Measurements from ENCODE around the gene SF3B1. TPM values are rescaled to one million over a fixed set of nuclear protein-coding genes. Genes with fewer than 3 reads are reported as not detected.
A peak's percentile ranks its signal among the peaks of the same experiment; 100 is the strongest.

Gene SF3B1
- polyA plus RNA-seq, 3 donors: 105 to 494 (median 152) TPM

GRCh38 chr2:197356136-197356535 is 78.7 kb downstream of the SF3B1 start:
- Histone ChIP-seq H3K36me3 (replicated peaks in 1 of 2; ENCODE audit: control insufficient read depth in 1 of 2, insufficient read depth in 2 of 2, low read length in 2 of 2) (no peaks in the 10 kb centered on the region), H2AFZ (ENCODE audit: insufficient read depth, low read depth, low read length, poor library complexity, severe bottlenecking) (peak overlapping the region; percentile 38), H3K79me2 (ENCODE audit: insufficient read depth, low read length) (no peaks in the 10 kb centered on the region), H3K4me1 (ENCODE audit: control insufficient read depth in 1 of 2, insufficient read depth in 2 of 2, low read length in 2 of 2) (no peaks in the 10 kb centered on the region), H3K4me2 (replicated peaks; ENCODE audit: extremely low read depth, low read length, poor library complexity, severe bottlenecking) (no peak overlapping the region), H3K4me3 (replicated peaks in 1 of 3; ENCODE audit: low read depth in 2 of 3, low read length in 3 of 3) (no peak overlapping the region), H4K20me1 (ENCODE audit: insufficient read depth, low read length) (no peaks in the 10 kb centered on the region), H3K9me3 (replicated peaks in 1 of 2; ENCODE audit: control insufficient read depth in 1 of 2, insufficient read depth in 1 of 2, low read length in 2 of 2) (no peaks in the 10 kb centered on the region), H3K9ac (ENCODE audit: insufficient read depth, low read length, poor library complexity, severe bottlenecking) (no peak overlapping the region), H3K27me3 (ENCODE audit: control insufficient read depth in 2 of 2, insufficient read depth in 2 of 2, low read length in 2 of 2) (no peaks in the 10 kb centered on the region), H3K27ac (ENCODE audit: low read depth in 1 of 2, low read length in 2 of 2) (no peak overlapping the region)
- H3K4me3 Mint-ChIP-seq: no peak overlapping the region
- H3K4me1 Mint-ChIP-seq: peaks cover 3% of the 10 kb centered on the region
- H3K36me3 Mint-ChIP-seq: no peaks in the 10 kb centered on the region
- H3K27ac Mint-ChIP-seq: no peak overlapping the region
- no peak for TF ChIP-seq CTCF (IDR thresholded peaks at IDR 0.05)
- H3K9me3 Mint-ChIP-seq: peaks cover 0 to 3% (median 0%) of the 10 kb centered on the region in 7 donors
- H3K27me3 Mint-ChIP-seq (ENCODE audit: low read depth in 3 of 3): peaks cover 0 to 5% (median 3%) of the 10 kb centered on the region in 3 donors
- intact Hi-C loops (cut with micrococcal nuclease): no loop called here
- DNase-seq: no peak
- no CpG with 5 or more reads among the region's 5 CpGs for WGBS (ENCODE audit: insufficient coverage)

- H3K27ac ChIP-seq (ENCODE audit: low read depth in 1 of 2, low read length in 2 of 2): no peak overlapping the region
- H3K36me3 ChIP-seq (replicated peaks in 1 of 2; ENCODE audit: control insufficient read depth in 1 of 2, insufficient read depth in 2 of 2, low read length in 2 of 2): no peaks in the 10 kb centered on the region
- H3K4me1 ChIP-seq (ENCODE audit: control insufficient read depth in 1 of 2, insufficient read depth in 2 of 2, low read length in 2 of 2): no peaks in the 10 kb centered on the region
- no peak overlapping the region for H3K4me2 ChIP-seq (replicated peaks; ENCODE audit: extremely low read depth, low read length, poor library complexity, severe bottlenecking)
- H4K20me1 ChIP-seq (ENCODE audit: insufficient read depth, low read length): no peaks in the 10 kb centered on the region
- intact Hi-C loops (cut with micrococcal nuclease): no loop called here
- WGBS (ENCODE audit: insufficient coverage): 100% methylated on average over 1 of the region's 4 CpGs
- no peak overlapping the region for H3K4me3 ChIP-seq (replicated peaks in 1 of 3; ENCODE audit: low read depth in 2 of 3, low read length in 3 of 3)
- TF ChIP-seq CTCF (IDR thresholded peaks at IDR 0.05): no peak
- no peak overlapping the region for H3K9ac ChIP-seq (ENCODE audit: insufficient read depth, low read length, poor library complexity, severe bottlenecking)
- no peak overlapping the region for H3K4me3 Mint-ChIP-seq
- no peaks in the 10 kb centered on the region for H3K79me2 ChIP-seq (ENCODE audit: insufficient read depth, low read length)
- H3K27me3 Mint-ChIP-seq (ENCODE audit: low read depth in 3 of 3): peaks cover 0 to 6% (median 3%) of the 10 kb centered on the region in 3 donors
- DNase-seq: no peak
- peaks cover 0 to 3% (median 0%) of the 10 kb centered on the region in 7 donors for H3K9me3 Mint-ChIP-seq
- H3K9me3 ChIP-seq (replicated peaks in 1 of 2; ENCODE audit: control insufficient read depth in 1 of 2, insufficient read depth in 1 of 2, low read length in 2 of 2): no peaks in the 10 kb centered on the region
- H3K36me3 Mint-ChIP-seq: no peaks in the 10 kb centered on the region
- H3K4me1 Mint-ChIP-seq: peaks cover 4% of the 10 kb centered on the region
- H3K27ac Mint-ChIP-seq: no peak overlapping the region
- no peaks in the 10 kb centered on the region for H3K27me3 ChIP-seq (ENCODE audit: control insufficient read depth in 2 of 2, insufficient read depth in 2 of 2, low read length in 2 of 2)
- no peak overlapping the region for H2AFZ ChIP-seq (ENCODE audit: insufficient read depth, low read depth, low read length, poor library complexity, severe bottlenecking)
Observed at GRCh38 chr2:197354169-197354558, 80.7 kb downstream of the SF3B1 start.

Data from CD14-positive monocyte (primary cell).